DND-41 (cell line): Measurements from ENCODE around the gene EBI3.

ENCODE experiments used
- CTCF ChIP-seq: IDR thresholded peaks from 2 replicates; pipeline ENCODE4 v1.5.1; 2012; ENCODE audit warnings: borderline replicate concordance, low read length, moderate library complexity, mild to moderate bottlenecking; ENCODE audit not compliant: poor library complexity, severe bottlenecking; ENCODE audit errors: extremely low read depth
- EZH2 ChIP-seq: IDR thresholded peaks from 3 replicates; pipeline ENCODE4 v1.6.1; 2012; ENCODE audit warnings: borderline replicate concordance, low read depth, mild to moderate bottlenecking, moderate library complexity, low read length, inconsistent platforms; ENCODE audit not compliant: severe bottlenecking

DNA sequence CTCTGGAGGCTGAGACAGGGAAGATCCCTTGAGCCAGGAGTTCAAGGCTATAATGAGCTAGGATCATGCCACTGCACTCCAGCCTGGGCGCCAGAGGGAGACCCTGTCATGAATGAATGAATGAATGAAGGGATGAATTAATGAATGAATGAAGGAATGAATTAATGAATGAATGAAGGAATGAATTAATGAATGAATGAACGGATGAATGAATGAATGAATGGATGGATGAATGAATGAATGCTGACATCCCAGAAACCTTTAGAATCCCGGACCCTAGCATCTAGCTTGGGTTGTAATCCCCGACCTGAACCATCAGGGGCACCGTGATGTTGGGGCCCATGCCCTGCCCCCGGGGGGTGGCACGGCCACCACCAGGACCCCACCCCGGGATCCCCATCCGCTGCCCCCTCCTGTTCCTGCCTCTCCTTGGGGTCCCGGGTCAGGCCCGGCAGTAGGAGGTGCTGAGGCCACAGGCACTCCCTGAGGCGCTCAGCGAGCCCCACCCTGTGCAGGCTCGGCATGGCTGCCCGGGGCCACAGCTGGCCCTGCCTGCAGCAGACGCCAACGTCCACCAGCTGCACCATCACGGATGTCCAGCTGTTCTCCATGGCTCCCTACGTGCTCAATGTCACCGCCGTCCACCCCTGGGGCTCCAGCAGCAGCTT lies 3.4 kb downstream of the EBI3 start:
- TF ChIP-seq CTCF: no peak
- no peak for TF ChIP-seq EZH2
